ENCODE results near the gene SCYGR2. TPM values are rescaled to one million over a fixed set of nuclear protein-coding genes. Genes with fewer than 3 reads are reported as not detected.

SCYGR2 gene
- total and polyA plus RNA-seq, 2 donors (not counting 3 experiments of a cell fraction or from before 2014, with no cell fraction given): not detected

- no peak overlapping the region for H3K9ac ChIP-seq (replicated peaks; ENCODE audit: extremely low read depth, insufficient read depth, low read length)
- H3K27me3 ChIP-seq (ENCODE audit: control insufficient read depth in 2 of 2, insufficient read depth in 2 of 2, low read length in 2 of 2): peaks cover under 1 to 2% of the 10 kb centered on the region in 2 experiments
- no peak overlapping the region for H2AFZ ChIP-seq (ENCODE audit: low read depth, low read length)
- DNase-seq (ENCODE audit: low read depth, low spot score): no peak
- BruUV-seq (replicated peaks): no TSS peak
- H3K4me1 ChIP-seq (ENCODE audit: control insufficient read depth, extremely low read depth, insufficient read depth, low read length): no peaks in the 10 kb centered on the region
- no peak overlapping the region for H3K27ac ChIP-seq (ENCODE audit: insufficient read depth, low read depth, low read length)
- no peak overlapping the region for H3K4me3 ChIP-seq (replicated peaks in 1 of 3; ENCODE audit: insufficient read depth in 1 of 3, low read depth in 1 of 3, low read length in 3 of 3)
- intact Hi-C loops (cut with micrococcal nuclease) (no loop called here), dilution Hi-C loops (cut with MboI; ENCODE audit: extremely low pct_ligation_motif_present, low sequenced_read_pairs) (no loop called here)
- ChIA-PET CTCF (interaction anchor here (0.9 kb wide), 1 partner anchor 226 kb away, joined by 3 read pairs; no protein-coding TSS in a partner anchor), POLR2A (no interaction called here)
- no peaks in the 10 kb centered on the region for H3K36me3 ChIP-seq (ENCODE audit: control insufficient read depth in 2 of 2, extremely low read depth in 1 of 2, insufficient read depth in 2 of 2, low read length in 2 of 2)
- no peaks in the 10 kb centered on the region for H4K20me1 ChIP-seq (replicated peaks; ENCODE audit: control insufficient read depth, extremely low read depth, insufficient read depth, low read length)
- H3K9me1 ChIP-seq (replicated peaks; ENCODE audit: control insufficient read depth, extremely low read depth, insufficient read depth, low read length): no peaks in the 10 kb centered on the region
- no peak for TF ChIP-seq POLR2AphosphoS5 (IDR thresholded peaks at IDR 0.05; ENCODE audit: insufficient read depth, low read depth, low read length)
- TF ChIP-seq MYC (IDR thresholded peaks at IDR 0.05; ENCODE audit: low read depth, low read length): no peak
- no peak for TF ChIP-seq GATA2 (IDR thresholded peaks at IDR 0.05; ENCODE audit: insufficient read depth, insufficient read length, low read depth, low read length)
- no peak for TF ChIP-seq MAX (IDR thresholded peaks at IDR 0.05; ENCODE audit: insufficient read depth, insufficient read length)
- TF ChIP-seq POLR2A (IDR thresholded peaks at IDR 0.05; ENCODE audit: low read depth, low read length): no peak
- no peak for TF ChIP-seq EZH2 (IDR thresholded peaks at IDR 0.05; ENCODE audit: borderline replicate concordance, low read depth, low read length, severe bottlenecking)
- no peak for TF ChIP-seq CTCF (IDR thresholded peaks at IDR 0.05; ENCODE audit: extremely low read depth in 1 of 2, insufficient read depth in 1 of 2, low read depth in 1 of 2, low read length in 2 of 2)
- no peak for TF ChIP-seq JUN (IDR thresholded peaks at IDR 0.05; ENCODE audit: borderline replicate concordance, insufficient read depth, insufficient read length, low read depth)
- no peak for TF ChIP-seq FOS (IDR thresholded peaks at IDR 0.05; ENCODE audit: borderline replicate concordance, insufficient read depth, low read length)
- no peak overlapping the region for H3K4me2 ChIP-seq (ENCODE audit: insufficient read depth, low read length)
- no peak for FAIRE-seq
- H3K79me2 ChIP-seq (ENCODE audit: control insufficient read depth, insufficient read depth, low read length): no peaks in the 10 kb centered on the region
- no peaks in the 10 kb centered on the region for H3K9me3 ChIP-seq (replicated peaks; ENCODE audit: control insufficient read depth, insufficient read depth, low read length)
These were observed 34.1 kb downstream of the SCYGR2 start for GRCh38 chr2:227632827-227633226.
